Astrocyte (in vitro differentiated cells and primary cell): ENCODE data around the gene SUCNR1. TPM values are rescaled to one million over a fixed set of nuclear protein-coding genes. Genes with fewer than 3 reads are reported as not detected.

Experiments used
- DNase-seq: peaks from one replicate; pipeline ENCODE4 v3.0.0-alpha.2; 2010; ENCODE audit warnings: low read depth
- FAIRE-seq: peaks from 2 replicates; lab custom pipeline; 2011; peaks lifted over from hg19 to GRCh38; lab: Jason Lieb, UNC
- H2AFZ ChIP-seq: 2 replicates; pipeline ENCODE4 v1.6.0; 2012; ENCODE audit warnings: low read depth, low read length, inconsistent platforms
- H3K27ac ChIP-seq: 2 replicates; pipeline ENCODE4 v1.5.1; 2011; ENCODE audit warnings: low read depth, low read length, inconsistent platforms
- H3K27me3 ChIP-seq: 2 replicates; pipeline ENCODE4 v1.6.0; 2011; ENCODE audit warnings: low read length, inconsistent platforms; ENCODE audit not compliant: insufficient read depth
- H3K36me3 ChIP-seq: 2 replicates; pipeline ENCODE4 v1.5.1; 2011; ENCODE audit warnings: low read length, inconsistent platforms; ENCODE audit not compliant: insufficient read depth
- H3K4me1 ChIP-seq: 2 replicates; pipeline ENCODE4 v1.5.1; 2011; ENCODE audit warnings: low read length, inconsistent platforms; ENCODE audit not compliant: insufficient read depth
- H3K4me2 ChIP-seq: 2 replicates; pipeline ENCODE4 v1.6.0; 2012; ENCODE audit warnings: low read length, inconsistent platforms
- H3K4me3 ChIP-seq: 2 replicates; pipeline ENCODE4 v1.5.1; 2011; ENCODE audit warnings: low read depth, mild to moderate bottlenecking, low read length, inconsistent platforms; ENCODE audit not compliant: insufficient read depth
- H3K79me2 ChIP-seq: 2 replicates; pipeline ENCODE4 v1.6.0; 2012; ENCODE audit warnings: mild to moderate bottlenecking, low read length, inconsistent platforms; ENCODE audit not compliant: insufficient read depth
- H3K9ac ChIP-seq: 2 replicates; pipeline ENCODE4 v1.6.0; 2012; ENCODE audit warnings: mild to moderate bottlenecking, low read length, inconsistent platforms
- H3K9me3 ChIP-seq: 2 replicates; pipeline ENCODE4 v1.5.1; 2012; ENCODE audit warnings: low read depth, mild to moderate bottlenecking, low read length, inconsistent platforms; ENCODE audit not compliant: insufficient read depth
- H4K20me1 ChIP-seq: 2 replicates; pipeline ENCODE4 v1.6.0; 2012; ENCODE audit warnings: low read length, inconsistent platforms; ENCODE audit not compliant: insufficient read depth
- H3K27ac Mint-ChIP-seq: one replicate; pipeline ENCODE4 v1.8.0; 2021; ENCODE audit warnings: mild to moderate bottlenecking, mixed read lengths; ENCODE audit not compliant: unreplicated experiment
- H3K27me3 Mint-ChIP-seq: one replicate; pipeline ENCODE4 v1.8.0; 2021; ENCODE audit warnings: low read depth, mixed read lengths; ENCODE audit not compliant: unreplicated experiment
- H3K36me3 Mint-ChIP-seq: one replicate; pipeline ENCODE4 v1.8.0; 2021; ENCODE audit warnings: low read depth, mixed read lengths; ENCODE audit not compliant: unreplicated experiment
- H3K4me1 Mint-ChIP-seq: one replicate; pipeline ENCODE4 v1.8.0; 2021; ENCODE audit warnings: low read depth, mixed read lengths; ENCODE audit not compliant: unreplicated experiment
- H3K4me3 Mint-ChIP-seq: one replicate; pipeline ENCODE4 v1.8.0; 2021; ENCODE audit warnings: mild to moderate bottlenecking, moderate library complexity, mixed read lengths; ENCODE audit not compliant: unreplicated experiment
- H3K9me3 Mint-ChIP-seq: one replicate; pipeline ENCODE4 v1.8.0; 2021; ENCODE audit warnings: mild to moderate bottlenecking, mixed read lengths; ENCODE audit not compliant: unreplicated experiment
- CTCF ChIP-seq: IDR thresholded peaks from 2 replicates; pipeline ENCODE4 v1.5.1; 2011; ENCODE audit warnings: low read depth, mild to moderate bottlenecking, inconsistent platforms, low read length, moderate library complexity; ENCODE audit not compliant: insufficient read depth
- EZH2 ChIP-seq: IDR thresholded peaks from 2 replicates; pipeline ENCODE4 v1.6.1; 2012; ENCODE audit warnings: mild to moderate bottlenecking, low read length, inconsistent platforms; ENCODE audit not compliant: insufficient read depth
- total RNA-seq: library from RNA; stranded (reverse); gene quantifications from 2 replicates; pipeline ENCODE4 v1.2.1, GENCODE V29; 2021

SUCNR1 gene
- total RNA-seq, 1 donor from 2014 or later, result not detected

- peak overlapping the region; percentile 60 for H3K4me2 ChIP-seq
These were observed 50.5 kb downstream of the SUCNR1 start for GRCh38 chr3:151923901-151924300.

GRCh38 chr3:151924753-151925152 is 51.3 kb downstream of the SUCNR1 start:
- H3K4me3 Mint-ChIP-seq, result no peak overlapping the region
- Histone ChIP-seq H3K4me1 (peaks cover 33% of the 10 kb centered on the region), H3K79me2 (no peaks in the 10 kb centered on the region), H2AFZ (no peak overlapping the region), H3K27ac (no peak overlapping the region), H3K36me3 (no peaks in the 10 kb centered on the region), H3K4me3 (no peak overlapping the region), H4K20me1 (no peaks in the 10 kb centered on the region), H3K27me3 (no peaks in the 10 kb centered on the region), H3K4me2 (no peak overlapping the region), H3K9ac (no peak overlapping the region), H3K9me3 (no peaks in the 10 kb centered on the region)
- H3K27ac Mint-ChIP-seq, result no peak overlapping the region
- FAIRE-seq, result no peak
- no peaks in the 10 kb centered on the region for H3K27me3 Mint-ChIP-seq
- H3K36me3 Mint-ChIP-seq, result no peaks in the 10 kb centered on the region
- no peak for DNase-seq
- H3K9me3 Mint-ChIP-seq, result peaks cover 2% of the 10 kb centered on the region
- peaks cover 30% of the 10 kb centered on the region for H3K4me1 Mint-ChIP-seq
- TF ChIP-seq CTCF (no peak), EZH2 (no peak)

More at GRCh38 chr3:151923901-151924300, 50.5 kb downstream of the SUCNR1 start:
- TF ChIP-seq CTCF (no peak), EZH2 (no peak)
- Histone ChIP-seq H4K20me1 (no peaks in the 10 kb centered on the region), H3K9me3 (no peaks in the 10 kb centered on the region), H3K27me3 (no peaks in the 10 kb centered on the region), H3K9ac (no peak overlapping the region), H3K27ac (peak overlapping the region; percentile 56), H3K79me2 (no peaks in the 10 kb centered on the region), H3K4me3 (no peak overlapping the region), H3K4me1 (peaks cover 33% of the 10 kb centered on the region), H3K36me3 (no peaks in the 10 kb centered on the region), H2AFZ (no peak overlapping the region)
- peaks cover 30% of the 10 kb centered on the region for H3K4me1 Mint-ChIP-seq
- FAIRE-seq, result peak; percentile 56
- H3K4me3 Mint-ChIP-seq, result no peak overlapping the region
- H3K36me3 Mint-ChIP-seq, result no peaks in the 10 kb centered on the region
- peak; percentile 67 for DNase-seq
- H3K27me3 Mint-ChIP-seq, result no peaks in the 10 kb centered on the region
- H3K9me3 Mint-ChIP-seq, result no peaks in the 10 kb centered on the region
- no peak overlapping the region for H3K27ac Mint-ChIP-seq

DNA sequence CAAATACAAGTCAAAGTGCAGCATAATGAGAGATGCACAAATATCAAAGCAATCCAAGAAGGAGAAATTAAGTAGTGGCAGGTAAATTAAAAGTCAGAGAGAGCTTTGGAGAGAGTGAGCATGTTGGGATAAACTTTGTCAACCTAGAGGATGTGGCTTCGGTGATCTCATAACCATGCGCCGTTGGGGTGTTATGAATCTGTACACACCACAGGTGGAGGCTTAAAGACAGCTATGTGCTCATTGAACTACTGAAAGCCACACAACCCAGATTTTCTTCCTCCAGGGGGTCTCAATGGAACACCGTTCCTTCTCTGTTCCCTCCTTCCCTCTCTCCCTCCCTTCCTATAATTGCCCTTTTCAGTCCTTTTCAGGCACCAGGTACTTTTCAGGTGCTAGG is 52.0 kb downstream of the SUCNR1 start:
- no peak for TF ChIP-seq CTCF
- no peak for TF ChIP-seq EZH2
- Histone ChIP-seq H3K4me3 (peak overlapping the region; percentile 16), H3K27me3 (no peaks in the 10 kb centered on the region), H4K20me1 (no peaks in the 10 kb centered on the region), H3K4me1 (peaks cover 33% of the 10 kb centered on the region), H3K9ac (peak overlapping the region; percentile 46), H3K9me3 (no peaks in the 10 kb centered on the region), H3K27ac (peak overlapping the region; percentile 35), H3K4me2 (peak overlapping the region; percentile 67), H2AFZ (no peak overlapping the region), H3K79me2 (no peaks in the 10 kb centered on the region), H3K36me3 (no peaks in the 10 kb centered on the region)
- DNase-seq (peak; percentile 47), FAIRE-seq (peak; percentile 43)
- Mint-ChIP-seq H3K27ac (peak overlapping the region; percentile 89), H3K36me3 (no peaks in the 10 kb centered on the region), H3K4me3 (no peak overlapping the region), H3K4me1 (peaks cover 30% of the 10 kb centered on the region), H3K27me3 (no peaks in the 10 kb centered on the region), H3K9me3 (peaks cover 2% of the 10 kb centered on the region)
